ENCODE results near the gene RBMS2. TPM values are rescaled to one million over a fixed set of nuclear protein-coding genes. Genes with fewer than 3 reads are reported as not detected.

Gene RBMS2
- total and polyA plus RNA-seq, 9 of the 15 experiments (the other 6 are each of a cell fraction or from before 2014, with no cell fraction given), result 0.08 to 10.5 (median 0.31) TPM

DNA sequence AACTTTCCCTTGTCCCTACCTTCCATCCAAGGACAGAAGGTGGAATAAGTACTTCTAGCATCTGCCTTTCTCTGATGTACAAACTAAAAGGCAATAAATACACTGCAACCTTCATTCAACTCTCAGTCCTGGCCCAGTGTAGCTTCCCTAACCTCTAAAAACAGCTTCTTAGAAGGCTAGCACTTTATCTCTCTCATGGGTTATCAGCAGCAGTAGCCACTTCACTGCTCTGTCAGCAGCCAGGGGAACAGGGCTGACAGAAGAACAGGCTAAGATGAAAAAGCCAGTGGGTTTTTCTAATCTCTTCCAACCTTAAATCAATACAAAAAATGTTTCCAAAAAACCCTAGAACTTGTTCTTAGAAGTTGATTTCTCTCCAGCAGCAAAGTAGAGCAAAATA is 95.3 kb downstream of the RBMS2 start:
- H3K36me3 ChIP-seq (ENCODE audit: control insufficient read depth, insufficient read depth, low read length), result peaks cover 87% of the 10 kb centered on the region
- in situ Hi-C loops (cut with MboI), result no loop called here

More for the DNA sequence above, 95.3 kb downstream of the RBMS2 start:
- Histone ChIP-seq H3K4me1 (replicated peaks in 1 of 2; ENCODE audit: control insufficient read depth in 2 of 2, insufficient read depth in 2 of 2, low read length in 2 of 2) (peaks cover 0 to 7% of the 10 kb centered on the region in 2 experiments; a peak in 2 of 5 replicates), H3K79me2 (ENCODE audit: control insufficient read depth, insufficient read depth, low read length) (peaks cover 56% of the 10 kb centered on the region), H3K27me3 (ENCODE audit: control insufficient read depth in 2 of 2, insufficient read depth in 2 of 2, low read length in 2 of 2) (no peaks in the 10 kb centered on the region), H3K4me3 (no peak overlapping the region), H3K27ac (ENCODE audit: extremely low read depth, low read depth, low read length) (peak overlapping the region; percentile 15; the same call in 1 of the 3 replicates), H3K9me3 (replicated peaks; ENCODE audit: control insufficient read depth, insufficient read depth, low read depth, low read length) (no peaks in the 10 kb centered on the region), H4K20me1 (replicated peaks; ENCODE audit: control insufficient read depth, insufficient read depth, low read length) (peaks cover 7% of the 10 kb centered on the region), H3K9me1 (ENCODE audit: control insufficient read depth, insufficient read depth, low read length) (peaks cover 3% of the 10 kb centered on the region), H3K9ac (ENCODE audit: insufficient read depth in 1 of 2, low read depth in 2 of 2, low read length in 2 of 2) (no peak overlapping the region), H3K4me2 (ENCODE audit: insufficient read depth, low read length) (no peak overlapping the region), H2AFZ (ENCODE audit: low read depth, low read length) (no peak overlapping the region)
- DNase-seq (ENCODE audit: extremely low read depth in 1 of 4, low spot score in 3 of 4), result peak in 1 of 4 experiments; percentile 49
- intact Hi-C loops (cut with micrococcal nuclease), result no loop called here
- 0 out of 2 replicates have a peak, but pooled peaks have one; percentile 18 for TF ChIP-seq DPF2 (IDR thresholded peaks at IDR 0.05)
- no peak for TF ChIP-seq ESRRA (IDR thresholded peaks at IDR 0.05; ENCODE audit: borderline replicate concordance, low read depth)
- no peak for TF ChIP-seq CCNT2 (IDR thresholded peaks at IDR 0.05; ENCODE audit: borderline replicate concordance, extremely low read depth, insufficient read length, low read depth, low read length)
- peak; percentile 60 for TF ChIP-seq MEIS2 (IDR thresholded peaks at IDR 0.05; ENCODE audit: partially characterized antibody)
- TF ChIP-seq ARID1B (IDR thresholded peaks at IDR 0.05), result peak; percentile 23; the same call in 1 of the 2 replicates
- 0 out of 4 replicates have a peak, but pooled peaks of 1 of the 2 experiments have one; percentile 13 for TF ChIP-seq RCOR1 (IDR thresholded peaks at IDR 0.05; ENCODE audit: borderline replicate concordance in 1 of 2, low read depth in 2 of 2, low read length in 2 of 2)
- no peak for TF ChIP-seq PBX2 (CRISPR knock-in tag; IDR thresholded peaks at IDR 0.05; ENCODE audit: low read depth)
- TF ChIP-seq PBX2 (tag; conservative IDR thresholded peaks at IDR 0.05; ENCODE audit: low read depth), result 0 out of 2 replicates have a peak, but pooled peaks have one; percentile 34
- peak; percentile 49 for TF ChIP-seq TCF3 (CRISPR knock-in tag; IDR thresholded peaks at IDR 0.05)
- CTCF ChIA-PET (ENCODE audit: low intra/inter-chr PET ratio), result no interaction called here
- BruUV-seq (replicated peaks), result no TSS peak
- ATAC-seq, result peak; percentile 87
- FAIRE-seq, result peak; percentile 77
- POLR2A ChIA-PET, result interaction anchor here (0.8 to 1.8 kb wide), 3 partner anchors 9 to 11 kb away, joined by 4 to 9 read pairs (median 7); no protein-coding TSS in a partner anchor

All from K562 (cell line).